VCaP (cell line): ENCODE results near the gene ORC4.

ENCODE experiments used
- H3K27ac ChIP-seq: fragments of 450-650 bp; 2 replicates; pipeline ENCODE4 v1.5.1; 2017
- CTCF ChIP-seq: fragments of 450-650 bp; conservative IDR thresholded peaks from 2 replicates; pipeline ENCODE4 v1.5.1; 2017; ENCODE audit warnings: mild to moderate bottlenecking, moderate library complexity

The ORC4 gene

GRCh38 chr2:147884830-147885229, 135.7 kb downstream of the ORC4 start:
- no peak overlapping the region for H3K27ac ChIP-seq
- no peak for TF ChIP-seq CTCF

DNA sequence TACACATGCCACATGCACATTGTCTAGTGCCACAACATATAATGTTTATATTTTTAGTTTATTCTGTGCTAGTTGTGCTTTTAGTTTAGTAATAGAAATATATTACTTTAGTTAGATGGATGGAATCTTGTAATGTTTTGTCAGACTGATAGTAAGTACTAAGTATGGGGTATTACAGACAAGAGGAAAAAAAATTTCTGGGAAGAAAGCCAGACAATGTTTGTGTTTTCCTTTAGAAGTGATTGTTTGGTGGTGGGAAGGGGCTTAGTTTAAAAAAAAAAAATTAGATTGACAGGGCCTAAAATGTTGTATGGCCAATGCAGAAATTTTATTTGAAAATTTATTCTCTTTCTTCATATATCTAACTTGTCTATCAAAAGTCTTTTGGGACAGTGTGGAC, 137.9 kb downstream of the ORC4 start:
- no peak overlapping the region for H3K27ac ChIP-seq
- TF ChIP-seq CTCF: no peak
